WI38 (cell line): ENCODE data around the gene PKP2.

ENCODE experiments used
- H3K4me3 ChIP-seq: 2 replicates; pipeline ENCODE4 v1.5.1; 2011; ENCODE audit warnings: low read depth, mild to moderate bottlenecking, control low read depth, low read length
- CTCF ChIP-seq: IDR thresholded peaks from 2 replicates; pipeline ENCODE4 v1.5.1; 2012; ENCODE audit warnings: low read depth, mild to moderate bottlenecking, control low read depth, low read length

Gene PKP2

DNA sequence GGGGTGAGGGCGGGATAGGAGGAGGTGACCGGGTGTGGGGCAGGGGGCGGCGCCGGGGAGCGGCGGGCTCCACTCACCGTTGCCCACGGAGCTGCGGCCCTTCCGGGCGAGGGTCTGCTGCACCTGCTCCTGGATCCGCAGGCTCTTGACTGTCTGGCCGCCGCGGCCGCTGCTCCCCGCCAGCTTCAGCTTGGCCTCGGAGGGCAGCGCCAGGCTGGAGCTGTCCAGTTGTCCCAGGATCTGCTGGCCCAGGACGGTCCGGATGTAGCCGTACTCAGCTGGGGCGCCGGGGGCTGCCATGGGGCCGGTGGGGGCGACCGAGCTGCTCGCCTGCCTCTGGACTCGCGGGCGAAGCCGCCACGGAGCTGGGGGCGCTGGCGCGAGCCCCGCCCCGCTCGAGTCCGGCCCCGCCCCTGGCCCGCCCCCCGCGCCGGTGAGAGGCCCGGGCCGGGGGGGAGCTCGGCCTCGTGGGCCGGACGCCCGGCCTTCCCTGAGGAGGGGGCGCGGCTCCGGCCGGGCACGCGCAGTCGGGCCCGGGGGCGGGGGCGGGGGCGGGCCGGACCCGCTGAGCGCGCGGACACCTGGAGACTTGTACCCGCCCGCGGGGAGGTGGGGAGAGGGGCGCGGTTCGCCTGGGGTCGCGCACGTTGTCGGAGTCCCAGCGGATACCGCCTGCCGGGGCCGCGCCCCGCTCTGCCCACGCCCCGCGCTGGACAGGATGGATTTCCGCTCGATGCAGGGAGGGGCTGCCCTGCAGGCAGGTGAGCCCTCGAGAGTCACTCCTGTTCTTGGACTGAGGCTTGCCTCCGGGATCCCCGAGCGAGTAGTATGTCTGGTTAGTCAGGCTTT lies at the start of gene PKP2:
TSS of gene PKP2 (minus strand) at position 346 of the 849 bp plus-strand sequence. CDS start at position 300, 46 bp downstream.
- no peak for TF ChIP-seq CTCF
- no peak within 1 kb of the TSS for H3K4me3 ChIP-seq

DNA sequence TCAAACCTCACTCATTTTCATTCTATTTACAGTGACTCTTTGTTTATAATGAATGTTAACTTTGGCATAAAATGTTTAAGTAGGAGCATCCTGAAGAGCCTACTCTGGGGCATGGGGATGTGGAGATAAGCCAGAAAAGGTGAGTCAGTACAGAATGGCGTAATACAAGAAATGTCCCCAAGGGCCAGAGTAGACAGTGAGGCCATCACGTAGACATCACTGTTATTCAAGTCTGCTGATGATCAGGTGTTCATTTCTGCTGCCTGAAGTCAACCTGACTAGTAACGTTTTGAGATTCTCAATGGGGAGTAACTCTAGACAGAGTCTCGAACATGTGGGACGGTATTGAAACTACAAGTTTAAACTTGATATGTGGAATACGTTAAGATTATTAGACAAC lies 47.6 kb upstream of the PKP2 start:
- no peak for TF ChIP-seq CTCF
- no peak overlapping the region for H3K4me3 ChIP-seq

- TF ChIP-seq CTCF = no peak
- H3K4me3 ChIP-seq = no peak overlapping the region
Observed at GRCh38 chr12:32939801-32940200, 43.2 kb upstream of the PKP2 start.

DNA sequence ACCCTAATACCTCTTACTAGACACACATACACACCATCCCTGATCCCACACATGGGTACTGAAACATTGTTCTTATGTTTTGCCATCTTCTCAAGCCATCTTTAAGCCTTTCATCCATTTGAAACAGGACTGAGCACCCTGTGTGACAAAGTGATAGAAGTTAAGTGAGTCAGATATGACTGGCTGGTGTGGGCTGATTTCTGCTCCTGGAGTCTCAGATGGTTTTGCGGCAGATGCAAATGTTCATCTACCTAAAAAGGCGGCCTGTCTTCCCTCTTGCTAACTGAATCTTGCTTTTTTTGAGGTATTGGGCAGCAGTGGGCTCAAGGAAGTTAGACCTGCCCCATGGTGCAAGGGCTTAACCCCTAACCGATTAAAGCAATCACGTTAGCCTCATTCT lies 30.4 kb upstream of the PKP2 start:
- H3K4me3 ChIP-seq = no peak overlapping the region
- no peak for TF ChIP-seq CTCF

DNA sequence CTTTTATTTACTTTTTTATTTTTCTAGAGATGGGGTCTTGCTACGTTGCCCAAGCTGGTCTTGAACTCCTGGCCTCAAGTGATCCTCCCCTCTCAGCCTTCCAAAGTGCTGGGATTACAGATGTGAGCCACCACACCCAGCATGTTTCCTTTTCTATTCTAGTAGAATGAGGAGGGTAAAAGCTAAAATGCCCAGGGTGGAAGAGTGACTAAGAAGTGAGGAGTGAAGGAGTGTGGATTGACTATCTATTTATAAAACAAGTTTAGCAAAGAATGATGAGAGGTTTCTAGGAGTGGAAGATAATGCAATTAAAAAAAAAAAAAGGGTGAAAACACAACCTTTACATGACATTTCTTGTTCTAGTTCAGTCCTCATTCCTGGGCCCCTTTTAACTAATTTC lies 29.8 kb upstream of the PKP2 start:
- no peak overlapping the region for H3K4me3 ChIP-seq
- TF ChIP-seq CTCF = no peak

DNA sequence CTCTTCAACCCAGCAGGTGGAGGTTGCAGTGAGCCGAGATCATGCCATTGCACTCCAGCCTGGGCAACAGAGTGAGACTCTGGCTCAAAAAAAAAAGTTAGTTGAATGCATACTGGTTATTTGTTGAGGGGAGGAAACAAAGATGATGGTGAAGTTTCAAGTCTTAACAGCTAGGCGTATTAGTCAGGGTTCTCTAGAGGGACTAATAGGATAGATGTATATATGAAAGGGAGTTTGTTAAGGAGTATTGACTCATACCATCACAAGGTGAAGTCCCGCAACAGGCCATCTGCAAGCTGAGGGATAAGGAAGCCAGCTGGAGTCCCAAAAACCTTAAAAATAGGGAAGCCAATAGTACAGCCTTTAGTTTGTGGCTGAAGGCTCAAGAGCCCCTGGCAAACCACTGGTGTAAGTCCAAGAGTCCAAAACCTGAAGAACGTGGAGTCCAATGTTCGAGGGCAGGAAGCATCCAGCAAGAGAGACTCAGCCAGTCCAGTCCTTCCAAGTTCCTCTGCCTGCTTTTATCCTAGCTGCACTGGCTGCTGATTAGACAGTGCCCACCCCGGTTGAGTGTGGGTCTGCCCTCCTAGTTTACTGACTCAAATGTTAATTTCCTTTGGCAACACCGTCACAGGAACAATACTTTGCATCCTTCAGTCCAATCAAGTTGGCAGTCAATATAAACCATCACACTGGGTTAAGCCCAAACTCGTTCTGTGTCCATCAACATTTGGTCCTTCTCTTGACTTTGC lies 26.1 kb upstream of the PKP2 start:
- TF ChIP-seq CTCF = no peak
- no peak overlapping the region for H3K4me3 ChIP-seq

GRCh38 chr12:32921397-32921796 lies 24.8 kb upstream of the PKP2 start:
- H3K4me3 ChIP-seq = no peak overlapping the region
- TF ChIP-seq CTCF = no peak
